Parathyroid adenoma (tissue), 2 donors: ENCODE results near the gene CEP83.
"Not testable (repeated sequence)": the region's sequence is repeated elsewhere in the genome, so short reads cannot be mapped to it uniquely, and the experiment has no call there.

ENCODE experiments used
- H2AFZ ChIP-seq: fragments of 300-600 bp; sonication (generic); one replicate; pipeline ENCODE4 v1.7.0; 2017; ENCODE audit warnings: antibody characterized with exemption, mild to moderate bottlenecking
- H3K27ac ChIP-seq: fragments of 300-600 bp; sonication (generic); one replicate; pipeline ENCODE4 v1.7.0; 2017
- H3K27me3 ChIP-seq: fragments of 300-600 bp; sonication (generic); one replicate; pipeline ENCODE4 v1.7.0; 2017; ENCODE audit warnings: low read length; ENCODE audit not compliant: control insufficient read depth, insufficient read depth
- H3K36me3 ChIP-seq: fragments of 300-600 bp; sonication (generic); one replicate; pipeline ENCODE4 v1.7.0; 2017; ENCODE audit warnings: low read length; ENCODE audit not compliant: control insufficient read depth, insufficient read depth
- H3K4me1 ChIP-seq: fragments of 300-600 bp; sonication (generic); one replicate; pipeline ENCODE4 v1.7.0; 2017; ENCODE audit warnings: control low read depth
- H3K4me2 ChIP-seq: fragments of 300-600 bp; sonication (generic); one replicate; pipeline ENCODE4 v1.7.0; 2017; ENCODE audit warnings: low read length
- H3K4me3 ChIP-seq: fragments of 300-600 bp; sonication (generic); one replicate; pipeline ENCODE4 v1.7.0; 2017; ENCODE audit warnings: low read depth, low read length
- H3K79me2 ChIP-seq: fragments of 300-600 bp; sonication (generic); one replicate; pipeline ENCODE4 v1.7.0; 2017; ENCODE audit warnings: control low read depth
- H3K9ac ChIP-seq: fragments of 300-600 bp; sonication (generic); one replicate; pipeline ENCODE4 v1.7.0; 2017; ENCODE audit warnings: mild to moderate bottlenecking
- H3K9me3 ChIP-seq: fragments of 300-600 bp; sonication (generic); one replicate; pipeline ENCODE4 v1.7.0; 2017; ENCODE audit warnings: low read length; ENCODE audit not compliant: control insufficient read depth
- TF ChIP-seq, protein P1 (sequence below): fragments of 300-600 bp; sonication (generic); IDR thresholded peaks from one replicate; pipeline ENCODE4 v1.7.0; 2017; ENCODE audit warnings: antibody characterized with exemption, mild to moderate bottlenecking
- donor health status: primary hyperparathyroidism.

Gene CEP83

DNA sequence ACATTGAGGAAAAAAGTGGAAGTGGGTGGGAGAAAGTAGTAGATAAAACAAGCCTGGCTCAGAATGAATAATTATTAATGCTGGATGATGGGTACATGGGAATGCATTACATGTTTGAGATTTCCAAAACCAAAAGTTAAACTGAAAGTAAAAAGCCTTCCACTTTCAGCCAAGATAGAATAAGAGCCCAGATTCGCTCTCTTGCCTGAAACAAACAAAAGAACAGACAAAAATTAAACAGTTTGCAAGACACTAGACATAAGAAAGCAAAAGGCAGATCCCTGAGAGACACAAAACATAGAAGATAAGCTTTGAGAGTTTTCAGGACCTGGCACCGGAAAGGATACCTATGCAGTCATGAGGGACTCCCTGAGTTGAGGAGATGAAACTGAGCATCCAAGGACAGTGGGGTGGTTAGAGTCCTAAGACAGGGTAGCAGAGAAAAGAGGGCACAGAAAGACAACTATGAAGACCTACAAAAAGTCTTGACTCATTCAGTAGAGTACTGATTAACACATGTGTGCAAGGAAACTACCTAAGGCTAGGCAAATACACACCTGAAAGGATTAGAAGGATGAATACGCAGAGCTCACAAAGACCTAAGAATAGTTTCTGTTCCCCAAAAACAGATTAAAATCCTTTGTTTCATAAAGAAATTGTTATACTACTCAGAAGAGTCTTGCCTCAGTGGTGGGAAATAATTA lies 54.1 kb downstream of the CEP83 start:
- no peaks in the 10 kb centered on the region for H3K27me3 ChIP-seq
- TF ChIP-seq, protein P1, sequence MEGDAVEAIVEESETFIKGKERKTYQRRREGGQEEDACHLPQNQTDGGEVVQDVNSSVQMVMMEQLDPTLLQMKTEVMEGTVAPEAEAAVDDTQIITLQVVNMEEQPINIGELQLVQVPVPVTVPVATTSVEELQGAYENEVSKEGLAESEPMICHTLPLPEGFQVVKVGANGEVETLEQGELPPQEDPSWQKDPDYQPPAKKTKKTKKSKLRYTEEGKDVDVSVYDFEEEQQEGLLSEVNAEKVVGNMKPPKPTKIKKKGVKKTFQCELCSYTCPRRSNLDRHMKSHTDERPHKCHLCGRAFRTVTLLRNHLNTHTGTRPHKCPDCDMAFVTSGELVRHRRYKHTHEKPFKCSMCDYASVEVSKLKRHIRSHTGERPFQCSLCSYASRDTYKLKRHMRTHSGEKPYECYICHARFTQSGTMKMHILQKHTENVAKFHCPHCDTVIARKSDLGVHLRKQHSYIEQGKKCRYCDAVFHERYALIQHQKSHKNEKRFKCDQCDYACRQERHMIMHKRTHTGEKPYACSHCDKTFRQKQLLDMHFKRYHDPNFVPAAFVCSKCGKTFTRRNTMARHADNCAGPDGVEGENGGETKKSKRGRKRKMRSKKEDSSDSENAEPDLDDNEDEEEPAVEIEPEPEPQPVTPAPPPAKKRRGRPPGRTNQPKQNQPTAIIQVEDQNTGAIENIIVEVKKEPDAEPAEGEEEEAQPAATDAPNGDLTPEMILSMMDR, result no peak
- no peak overlapping the region for H2AFZ ChIP-seq
- H3K36me3 ChIP-seq, result no peaks in the 10 kb centered on the region
- H3K79me2 ChIP-seq, result no peaks in the 10 kb centered on the region
- H3K4me3 ChIP-seq, result no peak overlapping the region
- no peak overlapping the region for H3K27ac ChIP-seq
- no peaks in the 10 kb centered on the region for H3K4me1 ChIP-seq
- no peak overlapping the region for H3K4me2 ChIP-seq
- H3K9me3 ChIP-seq, result no peaks in the 10 kb centered on the region
- H3K9ac ChIP-seq, result no peak overlapping the region

GRCh38 chr12:94404854-94405253 lies 54.8 kb downstream of the CEP83 start:
- Histone ChIP-seq H3K79me2 (no peaks in the 10 kb centered on the region), H3K27me3 (no peaks in the 10 kb centered on the region), H3K4me3 (no peak overlapping the region), H3K36me3 (no peaks in the 10 kb centered on the region), H3K27ac (no peak overlapping the region), H3K9me3 (no peaks in the 10 kb centered on the region), H3K9ac (no peak overlapping the region), H3K4me2 (no peak overlapping the region), H2AFZ (no peak overlapping the region), H3K4me1 (no peaks in the 10 kb centered on the region)
- TF ChIP-seq, protein P1, result no peak

- no peaks in the 10 kb centered on the region for H3K9me3 ChIP-seq
- H2AFZ ChIP-seq, result no peak overlapping the region
- no peaks in the 10 kb centered on the region for H3K4me1 ChIP-seq
- H3K36me3 ChIP-seq, result no peaks in the 10 kb centered on the region
- H3K9ac ChIP-seq, result no peak overlapping the region
- no peak overlapping the region for H3K4me3 ChIP-seq
- TF ChIP-seq, protein P1, result no peak
- H3K27ac ChIP-seq, result no peak overlapping the region
- H3K4me2 ChIP-seq, result no peak overlapping the region
- no peaks in the 10 kb centered on the region for H3K27me3 ChIP-seq
- no peaks in the 10 kb centered on the region for H3K79me2 ChIP-seq
Measured at GRCh38 chr12:94401326-94401725, 58.3 kb downstream of the CEP83 start.

DNA sequence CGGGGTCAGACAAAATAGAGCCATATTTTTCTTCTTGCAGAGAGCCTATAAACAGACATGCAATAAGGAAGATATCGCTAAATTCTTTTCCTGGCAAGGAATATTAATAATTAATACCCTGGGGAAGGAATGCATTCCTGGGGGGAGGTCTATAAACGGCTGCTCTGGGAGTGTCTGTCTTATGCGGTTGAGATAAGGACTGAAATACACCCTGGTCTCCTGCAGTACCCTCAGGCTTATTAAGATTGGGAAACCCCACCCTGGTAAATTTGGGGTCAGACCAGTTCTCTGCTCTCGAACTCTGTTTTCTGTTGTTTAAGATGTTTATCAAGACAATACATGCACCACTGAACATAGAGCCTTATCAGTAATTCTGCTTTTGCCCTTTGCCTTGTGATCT lies 61.0 kb downstream of the CEP83 start:
- H3K9me3 ChIP-seq, H3K79me2 ChIP-seq, H3K4me1 ChIP-seq, H3K4me2 ChIP-seq, H3K9ac ChIP-seq, H2AFZ ChIP-seq, H3K27me3 ChIP-seq, H3K27ac ChIP-seq, H3K4me3 ChIP-seq, H3K36me3 ChIP-seq: not testable (repeated sequence)

GRCh38 chr12:94397401-94397800 lies 62.3 kb downstream of the CEP83 start:
- no peaks in the 10 kb centered on the region for H3K36me3 ChIP-seq
- H3K9me3 ChIP-seq, result no peaks in the 10 kb centered on the region
- H3K4me1 ChIP-seq, result no peaks in the 10 kb centered on the region
- H3K4me2 ChIP-seq, result no peak overlapping the region
- no peak overlapping the region for H3K9ac ChIP-seq
- TF ChIP-seq, protein P1, result no peak
- no peaks in the 10 kb centered on the region for H3K27me3 ChIP-seq
- H3K4me3 ChIP-seq, result no peak overlapping the region
- no peak overlapping the region for H3K27ac ChIP-seq
- no peak overlapping the region for H2AFZ ChIP-seq
- no peaks in the 10 kb centered on the region for H3K79me2 ChIP-seq

DNA sequence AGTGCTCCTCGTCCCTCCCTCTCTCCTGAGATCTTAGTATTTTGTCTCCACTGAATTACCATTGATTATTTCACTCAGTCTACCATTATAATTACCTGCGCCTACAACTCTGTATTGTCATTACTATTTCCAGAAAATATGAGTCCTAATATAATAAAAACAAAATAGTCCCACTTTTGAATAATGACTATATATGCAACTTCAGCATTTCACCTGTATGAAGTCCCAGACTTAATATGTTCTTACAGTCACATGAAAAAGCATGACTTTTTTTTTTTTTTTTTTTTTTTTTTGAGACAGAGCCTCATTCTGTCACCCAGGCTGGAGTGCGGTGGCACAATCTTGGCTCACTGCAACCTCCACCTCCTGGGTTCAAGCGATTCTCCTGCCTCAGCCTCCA lies 63.7 kb downstream of the CEP83 start:
- not testable (repeated sequence) for H3K4me3 ChIP-seq, H3K4me1 ChIP-seq, H3K9ac ChIP-seq, H3K9me3 ChIP-seq, H3K27me3 ChIP-seq, H3K79me2 ChIP-seq, H3K27ac ChIP-seq, H3K36me3 ChIP-seq, H2AFZ ChIP-seq, H3K4me2 ChIP-seq
